ENCODE results near the gene GEMIN2. TPM values are rescaled to one million over a fixed set of nuclear protein-coding genes. Genes with fewer than 3 reads are reported as not detected.

The GEMIN2 gene
- polyA plus RNA-seq, 1 of the 3 experiments (the other 2 are of a cell fraction) = 13.2 TPM

DNA sequence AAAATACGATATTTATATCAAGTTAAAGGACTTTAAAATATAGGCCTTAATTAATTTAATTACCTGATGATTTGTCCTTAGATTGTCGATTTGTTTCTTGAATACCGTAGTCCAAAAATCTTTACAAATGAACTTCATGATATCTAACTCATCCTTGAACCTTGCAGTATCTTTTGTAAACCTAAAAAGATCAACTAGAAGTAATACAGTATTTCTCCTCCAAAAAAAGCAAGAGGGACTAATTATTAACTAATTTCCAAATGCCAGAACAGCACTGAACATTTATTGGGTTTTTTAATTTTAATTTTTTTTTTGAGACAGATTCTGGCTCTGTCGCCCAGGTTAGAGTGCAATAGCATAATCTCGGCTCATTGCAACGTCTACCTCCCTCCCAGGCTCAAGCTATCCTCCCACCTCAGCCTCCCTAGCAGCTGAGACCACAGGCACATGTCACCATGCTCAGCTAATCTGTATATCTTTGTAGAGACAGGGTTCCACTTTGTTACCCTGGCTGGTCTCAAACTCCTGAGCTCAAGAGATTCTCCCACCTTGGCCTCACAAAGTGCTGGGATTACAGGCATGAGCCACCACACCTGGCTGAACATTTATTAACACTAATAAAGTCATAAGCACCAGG lies 44.2 kb downstream of the GEMIN2 start:
- Histone ChIP-seq H2AFZ (ENCODE audit: low read depth) (no peak overlapping the region), H3K36me3 (replicated peaks in 1 of 2; ENCODE audit: control insufficient read depth in 1 of 2, insufficient read depth in 2 of 2, low read length in 1 of 2) (peaks cover 0 to 13% of the 10 kb centered on the region in 2 experiments), H3K4me1 (ENCODE audit: control insufficient read depth in 1 of 2, insufficient read depth in 2 of 2, low read depth in 1 of 2, low read length in 1 of 2) (no peaks in the 10 kb centered on the region), H3K4me2 (no peak overlapping the region), H3K27ac (ENCODE audit: low read depth in 2 of 2, low read length in 1 of 2) (no peak overlapping the region), H3K9ac (no peak overlapping the region), H4K20me1 (ENCODE audit: insufficient read depth) (no peaks in the 10 kb centered on the region), H3K79me2 (ENCODE audit: insufficient read depth) (no peaks in the 10 kb centered on the region; the same call in 1 of the 2 replicates), H3K27me3 (ENCODE audit: insufficient read depth) (no peaks in the 10 kb centered on the region), H3F3A (replicated peaks; ENCODE audit: insufficient read depth) (no peaks in the 10 kb centered on the region), H3K4me3 (ENCODE audit: low read depth in 2 of 2, low read length in 1 of 2) (no peak overlapping the region), H3K9me2 (no peaks in the 10 kb centered on the region), H3K9me3 (no peaks in the 10 kb centered on the region)
- DNase-seq = no peak
- ChIA-PET CTCF (no interaction called here), POLR2A (no interaction called here)
- 80% methylated on average over 6 of the region's 6 CpGs for WGBS (ENCODE audit: low lambda C conversion rate)
- TF ChIP-seq CHD2 (IDR thresholded peaks at IDR 0.05; ENCODE audit: low read length, partially characterized antibody) = no peak
- no peak for TF ChIP-seq FOSL2 (IDR thresholded peaks at IDR 0.05; ENCODE audit: borderline replicate concordance, low read depth)
- TF ChIP-seq, protein P1, sequence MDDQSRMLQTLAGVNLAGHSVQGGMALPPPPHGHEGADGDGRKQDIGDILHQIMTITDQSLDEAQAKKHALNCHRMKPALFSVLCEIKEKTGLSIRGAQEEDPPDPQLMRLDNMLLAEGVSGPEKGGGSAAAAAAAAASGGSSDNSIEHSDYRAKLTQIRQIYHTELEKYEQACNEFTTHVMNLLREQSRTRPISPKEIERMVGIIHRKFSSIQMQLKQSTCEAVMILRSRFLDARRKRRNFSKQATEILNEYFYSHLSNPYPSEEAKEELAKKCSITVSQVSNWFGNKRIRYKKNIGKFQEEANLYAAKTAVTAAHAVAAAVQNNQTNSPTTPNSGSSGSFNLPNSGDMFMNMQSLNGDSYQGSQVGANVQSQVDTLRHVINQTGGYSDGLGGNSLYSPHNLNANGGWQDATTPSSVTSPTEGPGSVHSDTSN (IDR thresholded peaks at IDR 0.05) = no peak
- TF ChIP-seq TEAD4 (IDR thresholded peaks at IDR 0.05; ENCODE audit: borderline replicate concordance, insufficient read depth) = no peak
- TF ChIP-seq NFIC (IDR thresholded peaks at IDR 0.05; ENCODE audit: borderline replicate concordance) = no peak
- TF ChIP-seq, protein P2, sequence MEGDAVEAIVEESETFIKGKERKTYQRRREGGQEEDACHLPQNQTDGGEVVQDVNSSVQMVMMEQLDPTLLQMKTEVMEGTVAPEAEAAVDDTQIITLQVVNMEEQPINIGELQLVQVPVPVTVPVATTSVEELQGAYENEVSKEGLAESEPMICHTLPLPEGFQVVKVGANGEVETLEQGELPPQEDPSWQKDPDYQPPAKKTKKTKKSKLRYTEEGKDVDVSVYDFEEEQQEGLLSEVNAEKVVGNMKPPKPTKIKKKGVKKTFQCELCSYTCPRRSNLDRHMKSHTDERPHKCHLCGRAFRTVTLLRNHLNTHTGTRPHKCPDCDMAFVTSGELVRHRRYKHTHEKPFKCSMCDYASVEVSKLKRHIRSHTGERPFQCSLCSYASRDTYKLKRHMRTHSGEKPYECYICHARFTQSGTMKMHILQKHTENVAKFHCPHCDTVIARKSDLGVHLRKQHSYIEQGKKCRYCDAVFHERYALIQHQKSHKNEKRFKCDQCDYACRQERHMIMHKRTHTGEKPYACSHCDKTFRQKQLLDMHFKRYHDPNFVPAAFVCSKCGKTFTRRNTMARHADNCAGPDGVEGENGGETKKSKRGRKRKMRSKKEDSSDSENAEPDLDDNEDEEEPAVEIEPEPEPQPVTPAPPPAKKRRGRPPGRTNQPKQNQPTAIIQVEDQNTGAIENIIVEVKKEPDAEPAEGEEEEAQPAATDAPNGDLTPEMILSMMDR (IDR thresholded peaks at IDR 0.05) = no peak
- TF ChIP-seq RXRA (IDR thresholded peaks at IDR 0.05; ENCODE audit: borderline replicate concordance, low read depth) = no peak
- TF ChIP-seq NRF1 (IDR thresholded peaks at IDR 0.05; ENCODE audit: low read depth, low read length) = no peak
- TF ChIP-seq GABPA (IDR thresholded peaks at IDR 0.05; ENCODE audit: low read depth) = no peak
- no peak for TF ChIP-seq RCOR1 (IDR thresholded peaks at IDR 0.05; ENCODE audit: low read length)
- TF ChIP-seq, protein P3, sequence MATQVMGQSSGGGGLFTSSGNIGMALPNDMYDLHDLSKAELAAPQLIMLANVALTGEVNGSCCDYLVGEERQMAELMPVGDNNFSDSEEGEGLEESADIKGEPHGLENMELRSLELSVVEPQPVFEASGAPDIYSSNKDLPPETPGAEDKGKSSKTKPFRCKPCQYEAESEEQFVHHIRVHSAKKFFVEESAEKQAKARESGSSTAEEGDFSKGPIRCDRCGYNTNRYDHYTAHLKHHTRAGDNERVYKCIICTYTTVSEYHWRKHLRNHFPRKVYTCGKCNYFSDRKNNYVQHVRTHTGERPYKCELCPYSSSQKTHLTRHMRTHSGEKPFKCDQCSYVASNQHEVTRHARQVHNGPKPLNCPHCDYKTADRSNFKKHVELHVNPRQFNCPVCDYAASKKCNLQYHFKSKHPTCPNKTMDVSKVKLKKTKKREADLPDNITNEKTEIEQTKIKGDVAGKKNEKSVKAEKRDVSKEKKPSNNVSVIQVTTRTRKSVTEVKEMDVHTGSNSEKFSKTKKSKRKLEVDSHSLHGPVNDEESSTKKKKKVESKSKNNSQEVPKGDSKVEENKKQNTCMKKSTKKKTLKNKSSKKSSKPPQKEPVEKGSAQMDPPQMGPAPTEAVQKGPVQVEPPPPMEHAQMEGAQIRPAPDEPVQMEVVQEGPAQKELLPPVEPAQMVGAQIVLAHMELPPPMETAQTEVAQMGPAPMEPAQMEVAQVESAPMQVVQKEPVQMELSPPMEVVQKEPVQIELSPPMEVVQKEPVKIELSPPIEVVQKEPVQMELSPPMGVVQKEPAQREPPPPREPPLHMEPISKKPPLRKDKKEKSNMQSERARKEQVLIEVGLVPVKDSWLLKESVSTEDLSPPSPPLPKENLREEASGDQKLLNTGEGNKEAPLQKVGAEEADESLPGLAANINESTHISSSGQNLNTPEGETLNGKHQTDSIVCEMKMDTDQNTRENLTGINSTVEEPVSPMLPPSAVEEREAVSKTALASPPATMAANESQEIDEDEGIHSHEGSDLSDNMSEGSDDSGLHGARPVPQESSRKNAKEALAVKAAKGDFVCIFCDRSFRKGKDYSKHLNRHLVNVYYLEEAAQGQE (IDR thresholded peaks at IDR 0.05; ENCODE audit: low read depth, low read length) = no peak

Measured in SK-N-SH (cell line).